A549 (cell line): ENCODE results near the gene CACNA1C. TPM values are rescaled to one million over a fixed set of nuclear protein-coding genes. Genes with fewer than 3 reads are reported as not detected.

ENCODE experiments used
- ATAC-seq, 2 experiments: fragments of 200-7000 bp in 1 of 2; fragments of >200 bp in 1 of 2; cut with Nextera tagmentation in 1 of 2; cut with Tn5 transposase in 1 of 2; 3 replicates each; pipeline versions ENCODE4 v1.8.0 to v1.9.1; 2018 to 2020; ENCODE audit warnings: mild to moderate bottlenecking in 1 of 2, moderate library complexity in 1 of 2
- CTCF ChIA-PET: fragments of 300-600 bp; sonication (Branson Sonifier 250); formaldehyde crosslinking; extraction: SDS; loops from one replicate; lab custom pipeline; 2021; ENCODE audit warnings: antibody characterized with exemption, inconsistent platforms; lab: Yijun Ruan, JAX
- POLR2A ChIA-PET: fragments of 350-600 bp; formaldehyde crosslinking; extraction: SDS; loops from one replicate; lab custom pipeline; 2021; ENCODE audit warnings: antibody characterized with exemption, inconsistent platforms; lab: Yijun Ruan, JAX
- DNase-seq, 2 experiments: peaks; one replicate each; pipeline versions ENCODE4 v3.0.0 to v3.0.0-alpha.2; 2011 to 2016; ENCODE audit warnings: low read depth in 1 of 2, low spot score in 1 of 2
- FAIRE-seq: peaks from 2 replicates; lab custom pipeline; 2011; peaks lifted over from hg19 to GRCh38; lab: Jason Lieb, UNC
- H3K27ac ChIP-seq, 2 experiments: fragments of >200 bp; sonication (Bioruptor Twin); formaldehyde crosslinking; 3 replicates each; pipeline ENCODE4 v1.5.1; 2016 to 2017
- H3K4me1 ChIP-seq: fragments of >200 bp; sonication (Bioruptor Twin); formaldehyde crosslinking; 3 replicates; pipeline ENCODE4 v1.6.1; 2016
- H3K4me2 ChIP-seq: fragments of >200 bp; sonication (Bioruptor Twin); formaldehyde crosslinking; 3 replicates; pipeline ENCODE4 v1.6.1; 2016
- H3K4me3 ChIP-seq: fragments of >200 bp; sonication (Bioruptor Twin); formaldehyde crosslinking; 3 replicates; pipeline ENCODE4 v1.5.1; 2016
- H3K9me3 ChIP-seq: fragments of >200 bp; sonication (Bioruptor Twin); formaldehyde crosslinking; 3 replicates; pipeline ENCODE4 v1.6.1; 2016
- BHLHE40 ChIP-seq: IDR thresholded peaks from 2 replicates; pipeline ENCODE4 v1.6.1; 2012; ENCODE audit warnings: low read depth, low read length, inconsistent platforms
- CBX8 ChIP-seq: fragments of 200-600 bp; sonication (generic); IDR thresholded peaks from 2 replicates; pipeline ENCODE4 v1.6.1; 2016
- CHD2 ChIP-seq: fragments of 150-350 bp; IDR thresholded peaks from 2 replicates; pipeline ENCODE4 v1.6.1; 2014; ENCODE audit warnings: low read length; ENCODE audit not compliant: partially characterized antibody
- EHF ChIP-seq: fragments of 250-450 bp; sonication (Bioruptor Pico); IDR thresholded peaks from 2 replicates; pipeline ENCODE4 v1.5.0; 2020; ENCODE audit warnings: mild to moderate bottlenecking
- EHMT2 ChIP-seq: fragments of 200-600 bp; sonication (generic); IDR thresholded peaks from 2 replicates; pipeline ENCODE4 v1.6.1; 2016; ENCODE audit warnings: antibody characterized with exemption, low read depth, mild to moderate bottlenecking, moderate library complexity
- ESRRA ChIP-seq: fragments of 150-350 bp; IDR thresholded peaks from 2 replicates; pipeline ENCODE4 v1.6.1; 2014; ENCODE audit warnings: mild to moderate bottlenecking, low read length, borderline replicate concordance
- FOSL2 ChIP-seq, 2 experiments: fragments of 450-650 bp in 1 of 2; fragments of >200 bp in 1 of 2; sonication (Bioruptor Twin) in 1 of 2; formaldehyde crosslinking; IDR thresholded peaks; 2 replicates each; pipeline versions ENCODE4 v1.5.0 to v1.6.1; 2016 to 2020; ENCODE audit warnings: mild to moderate bottlenecking in 1 of 2, moderate library complexity in 1 of 2
- FOXS1 ChIP-seq: fragments of 250-450 bp; sonication (Bioruptor Pico); IDR thresholded peaks from 2 replicates; pipeline ENCODE4 v1.5.0; 2020; ENCODE audit warnings: mild to moderate bottlenecking, moderate library complexity
- HEYL ChIP-seq: fragments of 250-450 bp; sonication (Bioruptor Pico); IDR thresholded peaks from 2 replicates; pipeline ENCODE4 v1.8.0; 2021; ENCODE audit warnings: mild to moderate bottlenecking, moderate library complexity
- HOXA7 ChIP-seq: fragments of 250-450 bp; sonication (Bioruptor Pico); IDR thresholded peaks from 2 replicates; pipeline ENCODE4 v1.5.0; 2020; ENCODE audit warnings: mild to moderate bottlenecking, moderate library complexity
- HOXB13 ChIP-seq: fragments of 250-450 bp; sonication (Bioruptor Pico); IDR thresholded peaks from 2 replicates; pipeline ENCODE4 v1.5.0; 2020; ENCODE audit warnings: low read depth, mild to moderate bottlenecking, moderate library complexity
- KDM1A ChIP-seq: fragments of 200-600 bp; sonication (generic); IDR thresholded peaks from 2 replicates; pipeline ENCODE4 v1.6.1; 2016; ENCODE audit warnings: low read depth, mild to moderate bottlenecking
- KDM5A ChIP-seq: fragments of 200-600 bp; sonication (generic); IDR thresholded peaks from 2 replicates; pipeline ENCODE4 v1.6.1; 2016; ENCODE audit warnings: antibody characterized with exemption, mild to moderate bottlenecking
- MYC ChIP-seq: IDR thresholded peaks from 2 replicates; pipeline ENCODE4 v1.6.1; 2012; ENCODE audit warnings: mild to moderate bottlenecking, inconsistent platforms, low read length, improper control_type of control experiment, borderline replicate concordance
- NPAS2 ChIP-seq: fragments of 250-450 bp; sonication (Bioruptor Pico); IDR thresholded peaks from 2 replicates; pipeline ENCODE4 v1.8.0; 2022; ENCODE audit warnings: mild to moderate bottlenecking, moderate library complexity, borderline replicate concordance
- PHF8 ChIP-seq: fragments of 200-600 bp; sonication (generic); IDR thresholded peaks from 2 replicates; pipeline ENCODE4 v1.6.1; 2016; ENCODE audit warnings: low read depth, mild to moderate bottlenecking, antibody characterized with exemption, moderate library complexity, borderline replicate concordance
- POLR2A ChIP-seq: IDR thresholded peaks from 2 replicates; pipeline ENCODE4 v1.6.1; 2012; ENCODE audit warnings: mild to moderate bottlenecking, low read length
- RAD21 ChIP-seq, 2 experiments: fragments of >200 bp in 1 of 2; sonication (Bioruptor Twin) in 1 of 2; formaldehyde crosslinking in 1 of 2; IDR thresholded peaks in 1 of 2; conservative IDR thresholded peaks in 1 of 2; 2 replicates in 1 of 2; 3 replicates in 1 of 2; pipeline ENCODE4 v1.6.1; 2012 to 2018; ENCODE audit warnings: inconsistent platforms in 1 of 2
- RFX5 ChIP-seq: fragments of 450-650 bp; IDR thresholded peaks from 2 replicates; pipeline ENCODE4 v1.7.1; 2014; ENCODE audit warnings: antibody characterized with exemption, mild to moderate bottlenecking, moderate library complexity
- RNF2 ChIP-seq: fragments of 200-600 bp; sonication (generic); IDR thresholded peaks from 2 replicates; pipeline ENCODE4 v1.6.1; 2016; ENCODE audit warnings: low read depth, mild to moderate bottlenecking, antibody characterized with exemption, moderate library complexity, borderline replicate concordance
- SMC3 ChIP-seq: fragments of >200 bp; sonication (Bioruptor Twin); formaldehyde crosslinking; IDR thresholded peaks from 3 replicates; pipeline ENCODE4 v1.6.1; 2018; ENCODE audit warnings: inconsistent platforms
- ZFP36 ChIP-seq: fragments of 450-650 bp; IDR thresholded peaks from 2 replicates; pipeline ENCODE4 v1.6.1; 2014; ENCODE audit warnings: borderline replicate concordance; ENCODE audit not compliant: partially characterized antibody
- ZSCAN20 ChIP-seq: fragments of 250-450 bp; sonication (Bioruptor Pico); IDR thresholded peaks from 2 replicates; pipeline ENCODE4 v1.8.0; 2022; ENCODE audit warnings: mild to moderate bottlenecking, moderate library complexity
- WGBS: methylation state at CpG from one replicate; pipeline ENCODE4 v1.1.6; 2017; ENCODE audit errors: missing lambda C conversion rate; 5-methylcytosine and 5-hydroxymethylcytosine counted together
- polyA plus RNA-seq, 4 experiments: library from polyadenylated mRNA; depleted of rRNA in 3 of 4; stranded (reverse); fragments of >200 nt; fragmentation: RNase III in 1 of 4; extraction: RNeasy Plus Mini Kit Qiagen cat#74134 plus additional on column Dnase treatment in 1 of 4; gene quantifications; 2 replicates in 3 of 4; 3 replicates in 1 of 4; pipeline ENCODE4 v1.2.3, GENCODE V29; 2011 to 2017
- TF ChIP-seq, protein P1 (sequence below): fragments of >200 bp; sonication (Bioruptor Twin); formaldehyde crosslinking; IDR thresholded peaks from 2 replicates; pipeline ENCODE4 v1.6.1; 2016
- TF ChIP-seq, protein P2 (sequence below): fragments of 250-450 bp; sonication (Bioruptor Pico); IDR thresholded peaks from 2 replicates; pipeline ENCODE4 v1.5.0; 2021; ENCODE audit warnings: mild to moderate bottlenecking, moderate library complexity, borderline replicate concordance
- TF ChIP-seq, protein P3 (sequence below): fragments of 450-650 bp; IDR thresholded peaks from 2 replicates; pipeline ENCODE4 v1.6.1; 2014; ENCODE audit warnings: antibody characterized with exemption
- TF ChIP-seq, protein P4 (sequence below): fragments of 150-350 bp; IDR thresholded peaks from 2 replicates; pipeline ENCODE4 v1.6.1; 2014; ENCODE audit warnings: low read depth, mild to moderate bottlenecking, low read length

CACNA1C gene
- polyA plus RNA-seq, 2 of the 4 experiments (the other 2 are of a cell fraction), result not detected

DNA sequence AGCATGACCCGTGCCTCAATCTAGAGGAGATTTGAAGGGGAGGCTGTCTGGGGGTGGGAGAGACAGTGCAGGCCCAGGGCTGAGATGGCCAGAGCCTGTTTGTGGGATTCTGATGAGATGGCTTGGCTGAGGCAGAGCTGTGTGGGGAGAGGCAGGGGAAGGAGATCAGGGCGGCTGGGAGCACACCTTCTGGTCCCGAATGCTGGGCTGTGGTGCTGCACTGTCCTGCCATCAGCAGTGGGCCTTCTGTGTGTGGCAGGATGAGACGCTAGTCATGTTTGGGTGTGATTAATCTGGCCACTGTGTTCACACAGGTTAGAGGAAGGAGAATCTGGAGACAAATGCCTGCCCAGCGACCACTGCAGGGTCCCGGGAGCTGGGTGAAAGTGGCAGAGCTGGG, 300.9 kb downstream of the CACNA1C start:
- ChIA-PET POLR2A (no interaction called here), CTCF (interaction anchor here (0.9 kb wide), 1 partner anchor 230 kb away, joined by 3 read pairs; no protein-coding TSS in a partner anchor)
- DNase-seq, result no peak
- TF ChIP-seq ZFP36 (no peak), SMC3 (no peak), MYC (no peak), HOXB13 (CRISPR knock-in tag) (no peak), PHF8 (no peak), HEYL (CRISPR knock-in tag) (no peak), HOXA7 (no peak), RFX5 (no peak), CBX8 (no peak), EHMT2 (no peak), NPAS2 (CRISPR knock-in tag) (no peak), RNF2 (no peak), CHD2 (no peak)
- TF ChIP-seq, protein P1, sequence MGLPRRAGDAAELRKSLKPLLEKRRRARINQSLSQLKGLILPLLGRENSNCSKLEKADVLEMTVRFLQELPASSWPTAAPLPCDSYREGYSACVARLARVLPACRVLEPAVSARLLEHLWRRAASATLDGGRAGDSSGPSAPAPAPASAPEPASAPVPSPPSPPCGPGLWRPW, result no peak
- TF ChIP-seq, protein P2, sequence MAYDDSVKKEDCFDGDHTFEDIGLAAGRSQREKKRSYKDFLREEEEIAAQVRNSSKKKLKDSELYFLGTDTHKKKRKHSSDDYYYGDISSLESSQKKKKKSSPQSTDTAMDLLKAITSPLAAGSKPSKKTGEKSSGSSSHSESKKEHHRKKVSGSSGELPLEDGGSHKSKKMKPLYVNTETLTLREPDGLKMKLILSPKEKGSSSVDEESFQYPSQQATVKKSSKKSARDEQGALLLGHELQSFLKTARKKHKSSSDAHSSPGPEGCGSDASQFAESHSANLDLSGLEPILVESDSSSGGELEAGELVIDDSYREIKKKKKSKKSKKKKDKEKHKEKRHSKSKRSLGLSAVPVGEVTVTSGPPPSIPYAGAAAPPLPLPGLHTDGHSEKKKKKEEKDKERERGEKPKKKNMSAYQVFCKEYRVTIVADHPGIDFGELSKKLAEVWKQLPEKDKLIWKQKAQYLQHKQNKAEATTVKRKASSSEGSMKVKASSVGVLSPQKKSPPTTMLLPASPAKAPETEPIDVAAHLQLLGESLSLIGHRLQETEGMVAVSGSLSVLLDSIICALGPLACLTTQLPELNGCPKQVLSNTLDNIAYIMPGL, result no peak
- TF ChIP-seq, protein P3, sequence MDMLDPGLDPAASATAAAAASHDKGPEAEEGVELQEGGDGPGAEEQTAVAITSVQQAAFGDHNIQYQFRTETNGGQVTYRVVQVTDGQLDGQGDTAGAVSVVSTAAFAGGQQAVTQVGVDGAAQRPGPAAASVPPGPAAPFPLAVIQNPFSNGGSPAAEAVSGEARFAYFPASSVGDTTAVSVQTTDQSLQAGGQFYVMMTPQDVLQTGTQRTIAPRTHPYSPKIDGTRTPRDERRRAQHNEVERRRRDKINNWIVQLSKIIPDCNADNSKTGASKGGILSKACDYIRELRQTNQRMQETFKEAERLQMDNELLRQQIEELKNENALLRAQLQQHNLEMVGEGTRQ, result no peak
- no peak overlapping the region for H3K4me2 ChIP-seq
- no peak overlapping the region for H3K4me3 ChIP-seq
- H3K9me3 ChIP-seq, result no peaks in the 10 kb centered on the region
- H3K27ac ChIP-seq, result no peak overlapping the region
- no peak for FAIRE-seq
- 9% methylated on average over 6 of the region's 6 CpGs for WGBS
- no peaks in the 10 kb centered on the region for H3K4me1 ChIP-seq
- no peak for ATAC-seq

- peak in 1 of 2 experiments; percentile 26; a peak in 2 of 6 replicates for ATAC-seq
- CTCF ChIA-PET, result interaction anchor here (0.9 kb wide), 1 partner anchor 229 kb away, joined by 3 read pairs; no protein-coding TSS in a partner anchor
Measured at GRCh38 chr12:2354151-2354991, 301.6 kb downstream of the CACNA1C start.

More at GRCh38 chr12:2354151-2354991, 301.6 kb downstream of the CACNA1C start:
- Histone ChIP-seq H3K4me3 (no peak overlapping the region), H3K27ac (no peak overlapping the region)
- POLR2A ChIA-PET, result no interaction called here
- no peak for TF ChIP-seq EHF (CRISPR knock-in tag)
- TF ChIP-seq, protein P4, sequence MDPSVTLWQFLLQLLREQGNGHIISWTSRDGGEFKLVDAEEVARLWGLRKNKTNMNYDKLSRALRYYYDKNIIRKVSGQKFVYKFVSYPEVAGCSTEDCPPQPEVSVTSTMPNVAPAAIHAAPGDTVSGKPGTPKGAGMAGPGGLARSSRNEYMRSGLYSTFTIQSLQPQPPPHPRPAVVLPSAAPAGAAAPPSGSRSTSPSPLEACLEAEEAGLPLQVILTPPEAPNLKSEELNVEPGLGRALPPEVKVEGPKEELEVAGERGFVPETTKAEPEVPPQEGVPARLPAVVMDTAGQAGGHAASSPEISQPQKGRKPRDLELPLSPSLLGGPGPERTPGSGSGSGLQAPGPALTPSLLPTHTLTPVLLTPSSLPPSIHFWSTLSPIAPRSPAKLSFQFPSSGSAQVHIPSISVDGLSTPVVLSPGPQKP, result no peak
- no peak for TF ChIP-seq BHLHE40
- TF ChIP-seq ESRRA, result no peak
- TF ChIP-seq, protein P3, result no peak
- TF ChIP-seq KDM1A, result no peak
- TF ChIP-seq RNF2, result no peak
- TF ChIP-seq MYC, result no peak
- TF ChIP-seq PHF8, result no peak
- TF ChIP-seq RAD21 (conservative IDR thresholded peaks at IDR 0.05 in 1 of 2, IDR thresholded peaks at IDR 0.05 in 1 of 2), result no peak
- TF ChIP-seq RFX5, result no peak
- no peak for TF ChIP-seq FOSL2 (IDR thresholded peaks at IDR 0.05)
- TF ChIP-seq FOSL2 (CRISPR knock-in tag; IDR thresholded peaks at IDR 0.05), result no peak
- no peak for TF ChIP-seq KDM5A
- no peak for TF ChIP-seq NPAS2 (CRISPR knock-in tag)
- no peak for TF ChIP-seq POLR2A
- TF ChIP-seq ZSCAN20 (CRISPR knock-in tag), result no peak
- TF ChIP-seq, protein P2, result no peak
- TF ChIP-seq FOXS1 (CRISPR knock-in tag), result no peak
- TF ChIP-seq, all 56 proteins: peak for 0
- Histone ChIP-seq H3K9me3 (no peaks in the 10 kb centered on the region), H3K4me2 (no peak overlapping the region), H3K4me1 (no peaks in the 10 kb centered on the region)
- DNase-seq (no peak), FAIRE-seq (no peak)
- WGBS, result 23% methylated on average over 18 of the region's 19 CpGs
